NB4 (cell line): ENCODE results near the gene TJAP1.
"Not testable (repeated sequence)": the region's sequence is repeated elsewhere in the genome, so short reads cannot be mapped to it uniquely, and the experiment has no call there.

Experiments
- DNase-seq: peaks from one replicate; pipeline ENCODE4 v3.0.0; 2010; ENCODE audit warnings: low read depth
- H3K4me3 ChIP-seq: one replicate; pipeline ENCODE4 v1.5.1; 2011; ENCODE audit warnings: mild to moderate bottlenecking, low read depth, low read length, moderate library complexity
- CTCF ChIP-seq: IDR thresholded peaks from one replicate; pipeline ENCODE4 v1.5.1; 2012; ENCODE audit warnings: low read depth, low read length
- MAX ChIP-seq: IDR thresholded peaks from 2 replicates; pipeline ENCODE4 v1.6.1; 2011; ENCODE audit warnings: low read depth, low read length
- MYC ChIP-seq: IDR thresholded peaks from 2 replicates; pipeline ENCODE4 v1.6.1; 2011; ENCODE audit warnings: low read depth, low read length
- POLR2A ChIP-seq: IDR thresholded peaks from 2 replicates; pipeline ENCODE4 v1.6.1; 2011; ENCODE audit warnings: mild to moderate bottlenecking; ENCODE audit not compliant: insufficient read length; ENCODE audit errors: extremely low read depth

TJAP1 gene

GRCh38 chr6:43494766-43495165 lies 17.4 kb downstream of the TJAP1 start:
- no peak for DNase-seq
- no peak overlapping the region for H3K4me3 ChIP-seq
- no peak for TF ChIP-seq CTCF
- no peak for TF ChIP-seq POLR2A
- TF ChIP-seq MYC = no peak
- no peak for TF ChIP-seq MAX

- TF ChIP-seq POLR2A = no peak
- TF ChIP-seq CTCF = no peak
- TF ChIP-seq MAX = no peak
- no peak for TF ChIP-seq MYC
- peak; percentile 38 for DNase-seq
- H3K4me3 ChIP-seq = no peak overlapping the region
These were observed 18.1 kb downstream of the TJAP1 start for GRCh38 chr6:43495409-43495941.

- TF ChIP-seq CTCF (peak; percentile 21), MYC (no peak)
- peak; percentile 34 for DNase-seq
- no peak overlapping the region for H3K4me3 ChIP-seq
These were observed 19.2 kb downstream of the TJAP1 start for GRCh38 chr6:43496370-43497128.

GRCh38 chr6:43497129-43497396 lies 19.7 kb downstream of the TJAP1 start:
- TF ChIP-seq CTCF (no peak), POLR2A (no peak), MAX (no peak), MYC (no peak)
- DNase-seq = peak; percentile 19
- no peak overlapping the region for H3K4me3 ChIP-seq

- DNase-seq = no peak
- TF ChIP-seq POLR2A (no peak), CTCF (no peak), MYC (no peak), MAX (no peak)
- no peak overlapping the region for H3K4me3 ChIP-seq
These were observed 20.3 kb downstream of the TJAP1 start for GRCh38 chr6:43497689-43498088.

- not testable (repeated sequence) for DNase-seq
These were observed 20.9 kb downstream of the TJAP1 start for GRCh38 chr6:43498291-43498690.

More at GRCh38 chr6:43498291-43498690, 20.9 kb downstream of the TJAP1 start:
- H3K4me3 ChIP-seq = not testable (repeated sequence)
